Right atrium auricular region (tissue), 2 donors: ENCODE data around the gene SMG6. TPM values are rescaled to one million over a fixed set of nuclear protein-coding genes. Genes with fewer than 3 reads are reported as not detected.

ENCODE experiments used
- DNase-seq: peaks from one replicate; pipeline ENCODE4 v3.0.0-alpha.2; 2019; ENCODE audit warnings: low spot score
- H3K27ac ChIP-seq, 2 donors: fragments of 200-600 bp; sonication (generic); 1 replicate in 1 of 2; 2 replicates in 1 of 2; pipeline ENCODE4 v1.5.1; 2016 to 2019
- H3K27me3 ChIP-seq, 2 donors: fragments of 200-600 bp; sonication (generic); one replicate each; pipeline versions ENCODE4 v1.5.1 to v1.6.0; 2017 to 2019
- H3K36me3 ChIP-seq: fragments of 200-600 bp; sonication (generic); one replicate; pipeline ENCODE4 v1.5.1; 2016
- H3K4me1 ChIP-seq, 2 donors: fragments of 200-600 bp; sonication (generic); one replicate each; pipeline versions ENCODE4 v1.5.1 to v1.6.0; 2017 to 2019
- H3K4me3 ChIP-seq, 2 donors: fragments of 200-600 bp; sonication (generic); 1 replicate in 1 of 2; 2 replicates in 1 of 2; pipeline ENCODE4 v1.5.1; 2017 to 2019; ENCODE audit warnings: mild to moderate bottlenecking in 1 of 2, moderate library complexity in 1 of 2
- H3K9me3 ChIP-seq, 2 donors: fragments of 200-600 bp; sonication (generic); one replicate each; pipeline ENCODE4 v1.5.1; 2019
- CTCF ChIP-seq, 2 donors: fragments of 200-600 bp; sonication (generic); IDR thresholded peaks; one replicate each; pipeline ENCODE4 v1.5.1; 2019; ENCODE audit warnings: antibody characterized with exemption in 2 of 2
- total RNA-seq, 2 donors: library from RNA; depleted of rRNA; stranded (reverse); fragments of >200 nt; gene quantifications; one replicate each; pipeline ENCODE4 v1.1.0, GENCODE V29; 2016

SMG6 gene
- total RNA-seq, 2 donors from 2014 or later: 18.2 to 29.3 TPM

GRCh38 chr17:2275722-2276121 lies 27.9 kb downstream of the SMG6 start:
- no peaks in the 10 kb centered on the region for H3K4me1 ChIP-seq
- H3K4me3 ChIP-seq: no peak overlapping the region
- no peak overlapping the region for H3K27ac ChIP-seq
- H3K9me3 ChIP-seq: no peaks in the 10 kb centered on the region
- DNase-seq: no peak
- no peak for TF ChIP-seq CTCF (IDR thresholded peaks at IDR 0.05)
- H3K27me3 ChIP-seq: no peaks in the 10 kb centered on the region
- peaks cover 20% of the 10 kb centered on the region for H3K36me3 ChIP-seq

- TF ChIP-seq CTCF (IDR thresholded peaks at IDR 0.05): no peak
- DNase-seq: no peak
- H3K4me3 ChIP-seq: no peak overlapping the region
- H3K27me3 ChIP-seq: no peaks in the 10 kb centered on the region
- H3K36me3 ChIP-seq: peaks cover 8% of the 10 kb centered on the region
- no peaks in the 10 kb centered on the region for H3K9me3 ChIP-seq
- H3K4me1 ChIP-seq: no peaks in the 10 kb centered on the region
- H3K27ac ChIP-seq: no peak overlapping the region
Measured at GRCh38 chr17:2274414-2274813, 29.2 kb downstream of the SMG6 start.

- Histone ChIP-seq H3K27me3 (no peaks in the 10 kb centered on the region), H3K27ac (no peak overlapping the region), H3K9me3 (no peaks in the 10 kb centered on the region), H3K36me3 (peaks cover 2% of the 10 kb centered on the region), H3K4me3 (no peak overlapping the region), H3K4me1 (no peaks in the 10 kb centered on the region)
- no peak for TF ChIP-seq CTCF (IDR thresholded peaks at IDR 0.05)
- DNase-seq: no peak
Measured at GRCh38 chr17:2271985-2272702, 31.4 kb downstream of the SMG6 start.

- H3K27ac ChIP-seq: no peak overlapping the region
- no peaks in the 10 kb centered on the region for H3K27me3 ChIP-seq
- no peak for DNase-seq
- TF ChIP-seq CTCF (IDR thresholded peaks at IDR 0.05): no peak
- peaks cover 6% of the 10 kb centered on the region for H3K36me3 ChIP-seq
- H3K4me1 ChIP-seq: peaks cover 0 to 12% of the 10 kb centered on the region in 2 donors
- no peaks in the 10 kb centered on the region for H3K9me3 ChIP-seq
- no peak overlapping the region for H3K4me3 ChIP-seq
Measured at GRCh38 chr17:2267354-2267753, 36.2 kb downstream of the SMG6 start.

GRCh38 chr17:2266865-2267228 lies 36.7 kb downstream of the SMG6 start:
- Histone ChIP-seq H3K4me1 (peaks cover 0 to 16% of the 10 kb centered on the region in 2 donors), H3K36me3 (peaks cover 6% of the 10 kb centered on the region), H3K4me3 (no peak overlapping the region), H3K27me3 (no peaks in the 10 kb centered on the region), H3K27ac (no peak overlapping the region), H3K9me3 (no peaks in the 10 kb centered on the region)
- no peak for DNase-seq
- TF ChIP-seq CTCF (IDR thresholded peaks at IDR 0.05): no peak
